Heart left ventricle (tissue), 16 donors: ENCODE results near the gene TRIM66. TPM values are rescaled to one million over a fixed set of nuclear protein-coding genes. Genes with fewer than 3 reads are reported as not detected.

Experiments
- ATAC-seq, 4 donors: fragments of 200-7000 bp; cut with Tn5 transposase; one replicate each; pipeline ENCODE4 v1.9.1; 2020 to 2022; ENCODE audit warnings: moderate library complexity in 4 of 4, mild to moderate bottlenecking in 3 of 4, moderate number of reproducible peaks in 1 of 4
- DNase-seq, 5 donors: peaks; one replicate each; pipeline ENCODE4 v3.0.0-alpha.2; 2020
- H3K27ac ChIP-seq, 12 donors: fragments of 200-600 bp; sonication (generic) in 4 of 12; one replicate each; pipeline versions ENCODE4 v1.5.0 to v1.8.0; 2016 to 2022; ENCODE audit warnings: mild to moderate bottlenecking in 2 of 12
- H3K27me3 ChIP-seq, 9 donors: fragments of 200-600 bp; sonication (generic) in 2 of 9; one replicate each; pipeline versions ENCODE4 v1.5.1 to v1.8.0; 2016 to 2022; ENCODE audit warnings: mild to moderate bottlenecking in 3 of 9
- H3K36me3 ChIP-seq, 9 donors: fragments of 200-600 bp; sonication (generic) in 2 of 9; one replicate each; pipeline versions ENCODE4 v1.5.0 to v1.8.0; 2018 to 2022; ENCODE audit warnings: mild to moderate bottlenecking in 2 of 9
- H3K4me1 ChIP-seq, 12 donors: fragments of 200-600 bp; sonication (generic) in 4 of 12; one replicate each; pipeline versions ENCODE4 v1.5.0 to v1.8.0; 2016 to 2022; ENCODE audit warnings: mild to moderate bottlenecking in 3 of 12
- H3K4me3 ChIP-seq, 12 donors: fragments of 200-600 bp; sonication (generic) in 4 of 12; one replicate each; pipeline versions ENCODE4 v1.5.0 to v1.8.0; 2017 to 2022; ENCODE audit warnings: mild to moderate bottlenecking in 9 of 12, moderate library complexity in 4 of 12
- H3K9me3 ChIP-seq, 12 donors: fragments of 200-600 bp; sonication (generic) in 4 of 12; one replicate each; pipeline versions ENCODE4 v1.5.0 to v1.8.0; 2016 to 2022; ENCODE audit warnings: mild to moderate bottlenecking in 1 of 12
- POLR2A ChIP-seq, 2 donors: fragments of 450-650 bp; IDR thresholded peaks; one replicate each; pipeline ENCODE4 v1.6.1; 2017; ENCODE audit warnings: antibody characterized with exemption in 2 of 2, mild to moderate bottlenecking in 2 of 2, moderate library complexity in 2 of 2
- WGBS, 4 donors: extraction: QIAGEN DNeasy Blood & Tissue Kit in 2 of 4; methylation state at CpG; one replicate each; pipeline versions ENCODE4 v1.1.5 to v1.1.7; 2013 to 2018; 5-methylcytosine and 5-hydroxymethylcytosine counted together
- intact Hi-C, 10 donors: fragments of 100-400 bp; cut with DNase I; formaldehyde crosslinking; loops; one replicate each; pipeline versions ENCODE4 v1.11.1 to v1.14.2; 2022
- polyA plus RNA-seq, 2 donors: library from polyadenylated mRNA; stranded (reverse); fragments of 200-250 nt; gene quantifications; one replicate each; pipeline ENCODE4 v1.2.3, GENCODE V29; 2013
- total RNA-seq, 9 donors: library from RNA; depleted of rRNA in 2 of 9; stranded (reverse); fragments of >200 nt in 2 of 9; fragmentation: NEBNext Ultra II Directional in 3 of 9; extraction: Animal tissue kit (Norgen Biotek cat#: 25700) in 3 of 9; gene quantifications; one replicate each; pipeline versions ENCODE4 v1.1.0 to v1.2.4, GENCODE V29; 2016 to 2023
- TF ChIP-seq, protein P1 (sequence below), 12 donors: fragments of 200-600 bp; sonication (generic) in 4 of 12; IDR thresholded peaks; one replicate each; pipeline versions ENCODE4 v1.5.0 to v1.8.0; 2018 to 2022; ENCODE audit warnings: antibody characterized with exemption in 12 of 12, mild to moderate bottlenecking in 5 of 12
- donor health status: ischemic (EF 13 %, LVEDD 7.1; RV severe dilation, severe dysfunction).
- donor health status: healthy with polysubstance abuse.
- donor health status: DM: no; HTN: yes; CAD: no.
- donor health status: DM: no; HTN: no; CAD: no.
- donor health status: ischemic (EF 25% LVEDD 6.9; RV normal size, moderate dysfunction).
- donor health status: ischemic (EF 25% LVEDD 5.7; RV mildly dilated, moderate dysfunction).
- donor health status: healthy.
- donor health status: DM: yes; HTN: yes; CAD: no.
- donor health status: ischemic (EF 35%, LVEDD 5.7; RV mildly dilated, moderate dysfunction).
- donor health status: nonischemic (EF 11% LVEDD 7.7; RV severe dilation, severe dysfunction).
- donor health status: DM: yes; HTN: yes; CAD: no.
- donor health status: PGD.
- donor health status: ischemic (EF 29% LVEDD 5.4; RV normal size, mild dysfunction).
- donor health status: nonischemic (EF 23%, LVEDD 6.1; RV moderate dilation, normal function).

The TRIM66 gene
- total and polyA plus RNA-seq, 11 donors = 0.71 to 10.1 (median 3.8) TPM

GRCh38 chr11:8705146-8705545, 22.7 kb upstream of the TRIM66 start:
- peaks cover 0 to 62% (median 39%) of the 10 kb centered on the region in 9 donors for H3K36me3 ChIP-seq
- 82 to 93% (median 87%) methylated on average over 5 of the region's 5 CpGs for WGBS, 4 donors
- H3K27ac ChIP-seq = peak overlapping the region in 2 of 12 donors; percentile 38 to 95
- H3K27me3 ChIP-seq = no peaks in the 10 kb centered on the region
- ATAC-seq (no peak), DNase-seq (no peak)
- intact Hi-C loops = loop anchor here in 3 of 10 donors (5.0 to 10.0 kb wide), 2 partner anchors 70 to 107 kb away; a partner anchor contains a TSS
- no peak overlapping the region for H3K4me3 ChIP-seq
- H3K4me1 ChIP-seq = peaks cover 14 to 44% (median 39%) of the 10 kb centered on the region in 12 donors
- no peaks in the 10 kb centered on the region for H3K9me3 ChIP-seq
- no peak for TF ChIP-seq POLR2A (IDR thresholded peaks at IDR 0.05)
- TF ChIP-seq, protein P1, sequence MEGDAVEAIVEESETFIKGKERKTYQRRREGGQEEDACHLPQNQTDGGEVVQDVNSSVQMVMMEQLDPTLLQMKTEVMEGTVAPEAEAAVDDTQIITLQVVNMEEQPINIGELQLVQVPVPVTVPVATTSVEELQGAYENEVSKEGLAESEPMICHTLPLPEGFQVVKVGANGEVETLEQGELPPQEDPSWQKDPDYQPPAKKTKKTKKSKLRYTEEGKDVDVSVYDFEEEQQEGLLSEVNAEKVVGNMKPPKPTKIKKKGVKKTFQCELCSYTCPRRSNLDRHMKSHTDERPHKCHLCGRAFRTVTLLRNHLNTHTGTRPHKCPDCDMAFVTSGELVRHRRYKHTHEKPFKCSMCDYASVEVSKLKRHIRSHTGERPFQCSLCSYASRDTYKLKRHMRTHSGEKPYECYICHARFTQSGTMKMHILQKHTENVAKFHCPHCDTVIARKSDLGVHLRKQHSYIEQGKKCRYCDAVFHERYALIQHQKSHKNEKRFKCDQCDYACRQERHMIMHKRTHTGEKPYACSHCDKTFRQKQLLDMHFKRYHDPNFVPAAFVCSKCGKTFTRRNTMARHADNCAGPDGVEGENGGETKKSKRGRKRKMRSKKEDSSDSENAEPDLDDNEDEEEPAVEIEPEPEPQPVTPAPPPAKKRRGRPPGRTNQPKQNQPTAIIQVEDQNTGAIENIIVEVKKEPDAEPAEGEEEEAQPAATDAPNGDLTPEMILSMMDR (IDR thresholded peaks at IDR 0.05) = no peak

DNA sequence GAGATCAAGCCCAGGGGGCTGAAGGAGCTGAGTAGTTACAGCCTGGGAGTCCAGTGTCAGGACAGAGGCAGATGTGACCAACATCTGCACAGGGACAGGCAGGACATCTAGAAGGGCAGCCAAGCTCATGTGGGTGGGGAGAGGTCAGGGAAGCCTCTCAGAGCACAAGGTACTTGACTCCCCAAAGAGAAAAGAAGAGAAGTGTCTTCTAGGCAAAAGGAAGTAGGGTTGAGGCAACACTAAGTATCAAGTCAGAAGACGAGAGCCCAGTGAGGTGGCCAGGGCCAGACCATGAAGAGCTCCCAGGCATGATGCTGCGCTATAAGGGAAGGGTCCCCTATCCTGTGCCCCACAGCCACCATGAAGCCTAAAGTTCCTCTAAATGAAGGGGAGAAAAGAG, 21.7 kb upstream of the TRIM66 start:
- Histone ChIP-seq H3K36me3 (peaks cover 0 to 68% (median 44%) of the 10 kb centered on the region in 9 donors), H3K4me3 (no peak overlapping the region), H3K4me1 (peaks cover 14 to 44% (median 40%) of the 10 kb centered on the region in 12 donors), H3K27me3 (no peaks in the 10 kb centered on the region), H3K27ac (peak overlapping the region in 2 of 12 donors; percentile 2 to 95), H3K9me3 (no peaks in the 10 kb centered on the region)
- ATAC-seq = no peak
- no peak for DNase-seq
- TF ChIP-seq POLR2A (IDR thresholded peaks at IDR 0.05) = no peak
- TF ChIP-seq, protein P1 (IDR thresholded peaks at IDR 0.05) = no peak
- 87 to 96% (median 93%) methylated on average over 2 of the region's 2 CpGs for WGBS, 4 donors
- intact Hi-C loops = loop anchor here in 1 of 10 donors (10.0 kb wide), 1 partner anchor 71 kb away; no protein-coding TSS in a partner anchor

DNA sequence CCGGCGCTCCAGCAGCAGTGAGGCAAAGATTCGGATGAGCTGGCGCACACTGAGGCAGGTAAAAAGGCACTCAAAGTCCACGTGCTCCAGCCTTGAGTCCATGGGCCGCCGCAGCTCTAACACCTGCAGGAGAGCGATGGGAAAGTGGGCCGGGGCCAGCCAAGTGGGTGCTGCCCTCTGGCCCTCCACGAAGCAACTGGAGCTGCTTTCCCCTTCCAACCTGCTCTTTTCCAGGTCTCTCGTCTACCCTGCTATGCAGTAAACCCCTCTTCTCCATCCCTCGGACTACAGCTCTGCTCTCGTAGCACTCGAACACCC, 20.1 kb upstream of the TRIM66 start:
- no peak for DNase-seq
- peak overlapping the region in 1 of 12 donors; percentile 95 for H3K27ac ChIP-seq

DNA sequence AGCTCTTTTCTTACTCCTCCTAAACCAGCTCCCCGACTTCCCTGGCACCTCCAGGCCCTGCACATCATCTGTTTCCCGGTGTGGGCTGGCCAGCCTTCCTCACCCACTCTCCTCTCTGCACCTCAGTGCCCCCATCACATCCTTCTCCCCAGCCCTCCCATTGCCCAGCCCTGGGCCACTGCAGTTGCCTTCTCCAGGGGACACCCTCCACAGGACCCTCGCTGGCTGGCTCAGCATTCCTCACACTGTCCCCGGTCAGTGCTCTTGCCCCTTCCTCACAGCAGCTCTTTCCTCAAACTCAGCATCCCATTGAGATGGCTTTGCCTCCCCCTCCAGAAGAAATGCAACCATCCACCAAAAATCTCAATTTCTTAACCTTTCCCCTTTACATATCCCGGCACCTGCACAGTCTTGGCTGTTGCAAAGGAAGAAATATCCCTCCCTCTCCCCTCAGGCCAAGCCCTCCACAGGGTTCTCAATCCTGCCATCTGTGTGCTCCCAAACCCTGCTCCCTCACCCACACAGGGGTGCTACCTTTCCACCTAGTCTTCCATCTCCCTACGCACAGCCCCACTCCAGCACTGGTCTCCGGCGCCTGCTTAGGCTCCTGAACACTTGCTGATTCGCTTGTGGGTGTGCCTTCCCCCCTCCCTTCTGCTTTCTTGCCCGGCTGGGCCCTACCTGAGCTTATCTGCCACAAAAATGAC, 19.6 kb upstream of the TRIM66 start:
- Histone ChIP-seq H3K9me3 (no peaks in the 10 kb centered on the region), H3K36me3 (peaks cover 0 to 86% (median 65%) of the 10 kb centered on the region in 9 donors), H3K4me1 (peaks cover 1 to 25% (median 19%) of the 10 kb centered on the region in 12 donors), H3K27me3 (no peaks in the 10 kb centered on the region), H3K27ac (peak overlapping the region in 1 of 12 donors; percentile 95), H3K4me3 (no peak overlapping the region)
- TF ChIP-seq POLR2A (IDR thresholded peaks at IDR 0.05) = no peak
- TF ChIP-seq, protein P1 (IDR thresholded peaks at IDR 0.05) = no peak
- ATAC-seq (no peak), DNase-seq (no peak)
- 93 to 94% (median 93%) methylated on average over 10 of the region's 10 CpGs for WGBS, 4 donors
- intact Hi-C loops = loop anchor here in 1 of 10 donors (10.0 kb wide), 1 partner anchor 73 kb away; no protein-coding TSS in a partner anchor

More for the DNA sequence above, 20.1 kb upstream of the TRIM66 start:
- Histone ChIP-seq H3K36me3 (peaks cover 0 to 84% (median 60%) of the 10 kb centered on the region in 9 donors), H3K4me1 (peaks cover 3 to 30% (median 24%) of the 10 kb centered on the region in 12 donors), H3K27me3 (no peaks in the 10 kb centered on the region), H3K9me3 (no peaks in the 10 kb centered on the region), H3K4me3 (no peak overlapping the region)
- WGBS, 4 donors = 90 to 95% (median 93%) methylated on average over 14 of the region's 14 CpGs
- no peak for TF ChIP-seq POLR2A (IDR thresholded peaks at IDR 0.05)
- TF ChIP-seq, protein P1 (IDR thresholded peaks at IDR 0.05) = no peak
- no peak for ATAC-seq
- intact Hi-C loops = loop anchor here in 1 of 10 donors (10.0 kb wide), 1 partner anchor 72 kb away; no protein-coding TSS in a partner anchor
